Rectal smooth muscle tissue (tissue), 1 donor: ENCODE results near the gene HOATZ.

ENCODE experiments used
- H3K27ac ChIP-seq: one replicate; pipeline ENCODE4 v1.7.0; 2013; ENCODE audit warnings: low read depth, low read length, inconsistent platforms
- H3K27me3 ChIP-seq: one replicate; pipeline ENCODE4 v1.7.0; 2013; ENCODE audit warnings: low read length; ENCODE audit not compliant: control insufficient read depth, insufficient read depth
- H3K36me3 ChIP-seq: one replicate; pipeline ENCODE4 v1.7.0; 2013; ENCODE audit warnings: low read length; ENCODE audit not compliant: control insufficient read depth, insufficient read depth
- H3K4me1 ChIP-seq: one replicate; pipeline ENCODE4 v1.7.0; 2013; ENCODE audit warnings: low read length; ENCODE audit not compliant: control insufficient read depth, insufficient read depth
- H3K4me3 ChIP-seq: one replicate; pipeline ENCODE4 v1.7.0; 2013; ENCODE audit warnings: low read length
- H3K9ac ChIP-seq: one replicate; pipeline ENCODE4 v1.7.0; 2013; ENCODE audit warnings: low read length

HOATZ gene

GRCh38 chr11:111574373-111575225, 60.0 kb downstream of the HOATZ start:
- H3K27me3 ChIP-seq = no peaks in the 10 kb centered on the region
- H3K36me3 ChIP-seq = no peaks in the 10 kb centered on the region
- H3K9ac ChIP-seq = no peak overlapping the region
- no peak overlapping the region for H3K27ac ChIP-seq
- no peak overlapping the region for H3K4me3 ChIP-seq
- H3K4me1 ChIP-seq = no peaks in the 10 kb centered on the region

- Histone ChIP-seq H3K9ac (no peak overlapping the region), H3K36me3 (no peaks in the 10 kb centered on the region), H3K4me1 (no peaks in the 10 kb centered on the region), H3K4me3 (no peak overlapping the region), H3K27ac (no peak overlapping the region), H3K27me3 (no peaks in the 10 kb centered on the region)
These were observed 61.2 kb downstream of the HOATZ start for GRCh38 chr11:111575740-111576139.

- H3K27me3 ChIP-seq = no peaks in the 10 kb centered on the region
- no peaks in the 10 kb centered on the region for H3K4me1 ChIP-seq
- no peaks in the 10 kb centered on the region for H3K36me3 ChIP-seq
- no peak overlapping the region for H3K4me3 ChIP-seq
- no peak overlapping the region for H3K27ac ChIP-seq
- no peak overlapping the region for H3K9ac ChIP-seq
These were observed 63.2 kb downstream of the HOATZ start for GRCh38 chr11:111577821-111578220.

GRCh38 chr11:111581341-111581740, 66.8 kb downstream of the HOATZ start:
- H3K9ac ChIP-seq = no peak overlapping the region
- no peak overlapping the region for H3K4me3 ChIP-seq
- H3K27me3 ChIP-seq = no peaks in the 10 kb centered on the region
- no peaks in the 10 kb centered on the region for H3K4me1 ChIP-seq
- no peak overlapping the region for H3K27ac ChIP-seq
- H3K36me3 ChIP-seq = no peaks in the 10 kb centered on the region

GRCh38 chr11:111582163-111582562, 67.6 kb downstream of the HOATZ start:
- no peak overlapping the region for H3K4me3 ChIP-seq
- H3K27ac ChIP-seq = no peak overlapping the region
- no peak overlapping the region for H3K9ac ChIP-seq

GRCh38 chr11:111582881-111583280, 68.3 kb downstream of the HOATZ start:
- H3K27me3 ChIP-seq = no peaks in the 10 kb centered on the region
- H3K27ac ChIP-seq = no peak overlapping the region
- H3K36me3 ChIP-seq = no peaks in the 10 kb centered on the region
- H3K4me3 ChIP-seq = no peak overlapping the region
- H3K4me1 ChIP-seq = no peaks in the 10 kb centered on the region
- no peak overlapping the region for H3K9ac ChIP-seq

More at GRCh38 chr11:111582163-111582562, 67.6 kb downstream of the HOATZ start:
- no peaks in the 10 kb centered on the region for H3K4me1 ChIP-seq
- H3K36me3 ChIP-seq = no peaks in the 10 kb centered on the region
- no peaks in the 10 kb centered on the region for H3K27me3 ChIP-seq

GRCh38 chr11:111585371-111585770, 70.8 kb downstream of the HOATZ start:
- no peaks in the 10 kb centered on the region for H3K4me1 ChIP-seq
- no peaks in the 10 kb centered on the region for H3K27me3 ChIP-seq
- no peak overlapping the region for H3K27ac ChIP-seq
- H3K9ac ChIP-seq = no peak overlapping the region
- H3K36me3 ChIP-seq = no peaks in the 10 kb centered on the region
- no peak overlapping the region for H3K4me3 ChIP-seq

- Histone ChIP-seq H3K27ac (no peak overlapping the region), H3K9ac (no peak overlapping the region), H3K27me3 (no peaks in the 10 kb centered on the region), H3K4me3 (no peak overlapping the region), H3K36me3 (no peaks in the 10 kb centered on the region), H3K4me1 (no peaks in the 10 kb centered on the region)
These were observed 71.8 kb downstream of the HOATZ start for GRCh38 chr11:111586388-111586831.
